NCI-H460 (cell line): Measurements from ENCODE around the gene CEP128. TPM values are rescaled to one million over a fixed set of nuclear protein-coding genes. Genes with fewer than 3 reads are reported as not detected.

Experiments
- DNase-seq: peaks from one replicate; pipeline ENCODE4 v3.0.0-alpha.2; 2016; ENCODE audit warnings: low read depth; ENCODE audit errors: extremely low read depth
- total RNA-seq: library from RNA; depleted of rRNA; stranded (reverse); fragments of >200 nt; shearing (Covaris generic); gene quantifications from 2 replicates; pipeline ENCODE4 v1.2.3, GENCODE V29; 2014

Gene CEP128
- total RNA-seq, 1 experiment from 2014 or later = 4.4 TPM

- DNase-seq = no peak
Measured at GRCh38 chr14:80567905-80568536, 373.5 kb downstream of the CEP128 start.

- no peak for DNase-seq
Measured at GRCh38 chr14:80565001-80565400, 376.5 kb downstream of the CEP128 start.

GRCh38 chr14:80564051-80564450 is 377.5 kb downstream of the CEP128 start:
- no peak for DNase-seq

GRCh38 chr14:80560800-80561657 is 380.5 kb downstream of the CEP128 start:
- DNase-seq = no peak

GRCh38 chr14:80554139-80554538 is 387.4 kb downstream of the CEP128 start:
- DNase-seq = no peak

GRCh38 chr14:80549141-80549540 is 392.4 kb downstream of the CEP128 start:
- no peak for DNase-seq

GRCh38 chr14:80545935-80546854 is 395.3 kb downstream of the CEP128 start:
- DNase-seq = no peak

- no peak for DNase-seq
Measured at GRCh38 chr14:80544366-80544765, 397.2 kb downstream of the CEP128 start.

- no peak for DNase-seq
Measured at GRCh38 chr14:80543211-80543610, 398.3 kb downstream of the CEP128 start.

GRCh38 chr14:80538633-80539375 is 402.7 kb downstream of the CEP128 start:
- no peak for DNase-seq

GRCh38 chr14:80537626-80538025 is 403.9 kb downstream of the CEP128 start:
- DNase-seq = no peak

- no peak for DNase-seq
Measured at GRCh38 chr14:80536456-80536855, 405.1 kb downstream of the CEP128 start.

- no peak for DNase-seq
Measured at GRCh38 chr14:80535171-80535570, 406.4 kb downstream of the CEP128 start.

GRCh38 chr14:80523518-80524117 is 417.9 kb downstream of the CEP128 start:
- no peak for DNase-seq

GRCh38 chr14:80522936-80523335 is 418.6 kb downstream of the CEP128 start:
- no peak for DNase-seq

GRCh38 chr14:80522411-80522810 is 419.1 kb downstream of the CEP128 start:
- DNase-seq = no peak

GRCh38 chr14:80521456-80521855 is 420.1 kb downstream of the CEP128 start:
- no peak for DNase-seq

- no peak for DNase-seq
Measured at GRCh38 chr14:80519002-80519401, 422.5 kb downstream of the CEP128 start.

- no peak for DNase-seq
Measured at GRCh38 chr14:80518173-80518572, 423.4 kb downstream of the CEP128 start.

GRCh38 chr14:80507292-80507869 is 434.2 kb downstream of the CEP128 start:
- DNase-seq = no peak
